Fibroblast of skin of right biceps (primary cell): ENCODE results near the gene SPRING1.

Source experiments
- DNase-seq: peaks from one replicate; pipeline ENCODE4 v3.0.0-alpha.2; 2013

The SPRING1 gene

DNA sequence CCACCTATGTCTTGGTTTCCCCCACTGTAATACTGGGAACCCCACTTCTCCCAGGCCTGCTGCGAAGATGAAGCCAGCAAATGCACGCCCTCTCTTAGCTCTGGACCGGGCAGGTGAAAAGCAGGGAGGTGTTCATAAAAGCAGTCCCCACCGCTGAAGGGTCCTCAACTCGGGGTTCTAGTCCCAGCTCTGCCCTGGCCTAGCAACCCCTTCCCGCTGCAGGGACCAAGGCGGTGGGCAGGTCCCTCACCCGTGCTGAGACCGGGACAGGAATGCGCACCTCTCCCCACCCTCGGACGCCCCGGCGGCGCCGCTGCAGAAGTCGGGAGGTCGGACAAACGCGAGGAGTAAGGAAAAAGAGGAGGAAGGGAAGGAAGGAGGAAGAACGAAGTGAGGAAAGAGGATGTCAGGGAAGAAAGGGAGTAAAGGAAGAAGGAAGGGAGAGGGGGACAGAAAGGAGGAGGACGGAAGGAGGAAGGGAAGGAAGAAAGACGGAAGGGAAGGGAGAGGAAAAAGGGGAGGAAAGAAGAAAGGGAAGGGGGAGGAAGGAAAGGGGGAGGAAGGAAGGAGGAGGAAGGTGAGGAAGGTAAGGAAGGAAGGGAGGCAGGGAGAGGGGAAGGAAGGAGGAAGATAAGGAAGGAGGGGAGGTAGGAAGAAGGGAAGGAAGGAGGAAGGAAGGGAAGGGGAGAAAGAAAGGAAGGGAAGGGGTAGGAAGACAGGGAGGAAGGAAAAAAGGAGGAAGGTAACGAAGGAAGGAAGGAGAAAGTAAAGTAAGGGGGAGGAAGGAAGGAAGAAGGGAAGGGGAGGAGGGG lies 701 bp downstream of the SPRING1 start:
- no peak for DNase-seq

DNA sequence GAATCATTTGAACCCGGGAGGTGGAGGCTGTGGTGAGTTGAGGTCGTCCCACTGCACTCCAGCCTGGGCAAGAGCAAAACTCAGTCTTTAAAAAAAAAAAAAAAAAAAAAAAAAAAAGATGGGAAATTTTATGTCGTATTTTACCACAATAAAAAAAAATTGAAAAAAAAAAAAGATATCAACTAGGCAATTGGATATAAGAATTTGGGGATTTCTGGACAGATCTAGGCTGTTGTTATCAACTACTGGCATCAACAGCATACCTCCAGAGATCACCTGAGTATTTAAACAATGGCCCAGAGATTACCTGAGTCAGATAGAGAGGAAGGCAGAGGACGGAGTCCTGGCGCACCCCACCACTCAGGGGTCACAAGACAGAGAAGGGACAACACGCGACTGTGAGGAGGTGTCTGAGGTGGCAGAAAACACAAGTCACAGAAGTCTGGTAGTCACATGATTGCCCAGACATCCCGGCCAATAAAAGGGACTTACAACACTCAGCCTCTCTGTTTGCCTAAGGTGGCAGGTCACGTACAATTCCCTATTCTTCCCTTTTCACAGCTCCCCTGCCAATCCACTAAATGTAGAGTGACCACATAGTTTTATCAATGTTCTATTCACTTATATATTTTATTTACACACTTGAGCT lies 1.8 kb downstream of the SPRING1 start:
- no peak for DNase-seq

DNA sequence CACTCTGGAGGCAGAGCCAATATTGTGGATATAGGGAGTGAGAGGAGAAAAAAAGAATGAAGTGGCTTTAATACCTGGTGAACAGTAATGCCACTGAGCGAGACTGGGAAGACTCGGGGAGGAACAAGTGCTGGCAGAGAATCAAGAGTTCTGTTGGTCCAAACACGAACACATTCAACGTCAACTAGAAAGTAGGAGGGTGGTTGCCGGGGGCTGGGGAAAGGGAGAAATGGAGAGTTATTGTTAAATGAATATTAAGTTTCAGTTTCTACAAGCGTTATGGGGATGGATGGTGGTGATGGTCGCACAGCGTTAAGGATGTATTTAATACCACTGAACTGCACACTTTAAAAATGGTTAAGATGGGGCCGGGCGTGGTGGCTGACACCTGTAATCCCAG lies 2.8 kb downstream of the SPRING1 start:
- DNase-seq = no peak

DNA sequence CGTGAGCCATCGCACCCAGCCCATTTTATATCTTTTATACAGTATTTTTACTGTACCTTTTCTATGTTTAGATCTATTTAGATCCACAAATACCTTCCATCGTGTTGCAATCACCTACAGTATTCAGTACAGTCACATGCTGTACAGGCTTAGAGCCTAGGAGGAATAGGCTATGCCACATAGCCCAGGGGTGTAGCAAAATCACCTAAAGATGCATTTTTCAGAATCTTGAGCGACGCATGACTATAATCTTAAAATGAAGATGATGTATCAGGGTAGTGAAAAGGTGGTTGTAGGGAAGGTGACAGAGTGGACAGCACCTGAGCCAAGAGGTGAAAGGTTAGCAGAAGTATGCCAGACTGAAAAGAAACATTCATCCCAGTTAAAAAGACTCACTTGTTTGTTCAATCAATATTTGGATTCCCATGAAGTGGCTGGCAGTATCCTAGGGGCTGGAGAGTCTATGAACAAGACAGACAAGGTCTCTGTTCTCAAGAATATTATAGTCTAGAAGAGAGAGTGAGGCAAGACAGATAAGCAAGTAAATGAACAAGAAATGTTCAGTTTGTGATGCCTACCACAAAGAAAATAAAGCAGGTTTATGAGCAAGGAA lies 3.6 kb downstream of the SPRING1 start:
- no peak for DNase-seq

DNA sequence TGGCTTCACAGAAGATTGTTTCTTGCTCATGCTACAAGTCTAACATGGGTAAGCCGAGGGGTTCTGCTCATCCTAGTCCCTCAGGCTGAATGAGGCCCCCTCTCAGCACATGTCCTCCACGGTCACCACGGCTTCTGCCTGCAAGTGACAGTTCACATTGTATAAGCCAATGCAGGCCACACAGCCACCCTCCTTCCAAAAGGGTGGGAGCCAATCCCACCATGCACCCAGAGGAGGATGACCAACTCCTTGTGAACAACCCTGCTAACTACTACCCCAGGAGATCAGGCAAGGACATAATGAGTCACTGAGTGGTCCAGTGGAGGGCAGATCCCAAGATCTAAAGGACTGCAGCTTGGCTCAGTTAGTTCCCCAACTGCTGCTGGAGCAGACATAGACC lies 6.1 kb downstream of the SPRING1 start:
- DNase-seq = no peak

DNA sequence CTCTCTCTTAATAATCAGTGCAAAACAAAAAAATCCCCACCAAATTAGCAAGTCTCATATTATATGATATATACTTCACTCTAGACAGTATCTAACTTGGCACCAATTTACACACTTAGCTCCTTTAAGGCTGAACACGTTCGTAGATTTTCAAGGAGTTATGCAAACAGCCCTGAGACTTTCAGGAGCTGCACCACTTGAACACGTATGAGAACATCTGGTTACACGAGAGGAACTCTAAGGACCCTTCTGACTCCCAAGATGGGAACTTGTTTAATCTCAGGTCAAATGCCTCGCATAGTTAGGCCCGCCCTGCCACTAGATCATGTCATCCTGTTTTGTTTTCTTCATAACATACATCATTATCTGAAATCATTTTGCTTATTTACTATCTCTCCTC lies 10.0 kb downstream of the SPRING1 start:
- no peak for DNase-seq

DNA sequence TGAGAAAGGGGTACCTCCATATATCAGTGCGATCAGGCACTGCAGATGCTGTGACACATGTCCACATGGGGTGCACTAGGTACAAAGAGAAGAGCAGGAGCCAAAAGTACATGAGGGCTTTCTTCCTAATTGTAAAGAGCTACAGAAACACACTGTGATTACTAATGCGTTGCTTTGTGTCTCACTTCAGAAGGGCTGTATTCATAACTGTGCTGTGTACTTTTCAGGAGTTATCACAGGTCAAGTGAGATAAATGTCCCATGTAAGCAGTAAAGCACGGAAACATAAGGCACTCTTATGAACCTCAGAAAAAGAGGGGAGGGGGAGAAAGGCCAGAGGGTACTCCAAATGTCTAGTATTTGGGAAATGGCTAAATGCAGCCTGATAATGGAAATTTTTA lies 10.6 kb downstream of the SPRING1 start:
- no peak for DNase-seq

DNA sequence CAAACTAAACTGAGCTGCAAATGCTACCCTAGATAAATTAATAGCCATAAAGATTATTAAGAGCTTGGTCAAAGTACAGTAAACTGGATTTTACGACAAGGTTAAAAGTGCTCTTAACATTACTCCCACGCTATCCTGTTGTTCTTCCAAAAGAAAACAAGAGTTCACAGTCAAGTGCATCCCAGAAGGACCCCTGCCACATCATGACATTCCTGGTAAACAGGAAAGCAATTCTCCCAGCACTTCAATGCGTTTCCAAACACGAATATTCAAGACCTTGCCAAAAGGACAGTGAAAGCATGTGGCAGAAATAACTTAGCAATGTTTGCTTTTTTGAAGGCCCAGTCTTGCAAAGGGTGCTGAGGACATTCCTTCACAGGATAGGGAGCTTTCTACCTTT lies 11.2 kb downstream of the SPRING1 start:
- no peak for DNase-seq

DNA sequence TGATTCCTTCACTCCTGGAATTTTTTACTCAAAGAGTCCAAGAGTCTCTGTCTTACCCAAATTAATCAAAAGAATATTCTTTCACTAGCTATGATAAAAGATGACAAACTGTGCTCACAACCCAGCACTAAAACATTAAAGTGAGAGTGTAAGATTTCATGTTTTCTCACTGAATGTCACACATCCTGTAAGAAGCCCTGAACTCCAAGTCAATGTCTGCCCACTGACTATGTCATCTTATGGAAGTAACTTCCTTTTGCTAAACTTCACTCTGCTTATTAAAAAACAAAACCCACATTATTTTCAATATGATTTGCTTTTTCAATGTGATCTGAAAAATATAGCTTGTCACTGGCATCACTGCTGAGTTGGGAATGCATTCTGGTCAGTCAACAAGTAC lies 15.6 kb downstream of the SPRING1 start:
- DNase-seq = no peak

DNA sequence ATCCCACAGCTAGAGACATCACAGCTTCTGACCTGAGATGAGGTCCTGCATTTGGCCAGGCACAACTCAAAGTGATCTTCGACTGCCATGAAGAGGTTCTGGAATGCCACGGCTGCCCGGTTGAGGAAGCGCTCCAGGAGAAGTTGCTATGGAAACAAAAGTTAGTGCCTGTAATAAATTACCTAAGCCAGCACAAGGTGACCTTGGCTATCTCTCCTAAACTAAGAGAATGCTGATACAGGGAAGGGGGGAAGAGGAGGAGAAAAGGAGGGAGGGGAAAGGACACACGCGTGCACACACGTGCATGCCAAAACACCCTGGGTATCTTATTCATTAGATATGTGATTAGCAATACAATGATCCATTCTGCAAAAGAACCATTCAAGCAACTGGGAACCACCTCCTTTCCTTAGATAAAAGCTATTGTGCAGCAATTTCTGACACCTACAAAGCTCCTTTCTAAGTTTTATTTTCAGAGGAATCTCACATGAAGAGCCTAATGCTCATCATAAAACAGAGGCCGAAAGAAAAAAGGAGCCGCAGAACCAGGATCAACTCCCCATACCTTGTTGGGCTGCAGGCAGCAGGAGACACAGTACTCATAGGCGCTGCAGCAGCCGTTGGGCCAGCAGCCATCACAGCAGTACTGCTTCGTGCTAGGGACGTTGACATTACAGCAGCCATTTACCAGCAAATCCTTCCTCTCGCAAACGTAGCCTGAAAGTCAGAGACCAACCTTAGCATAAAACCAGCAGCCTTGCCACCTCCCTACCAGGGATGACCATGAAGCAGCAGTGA lies 17.9 kb downstream of the SPRING1 start:
- no peak for DNase-seq

DNA sequence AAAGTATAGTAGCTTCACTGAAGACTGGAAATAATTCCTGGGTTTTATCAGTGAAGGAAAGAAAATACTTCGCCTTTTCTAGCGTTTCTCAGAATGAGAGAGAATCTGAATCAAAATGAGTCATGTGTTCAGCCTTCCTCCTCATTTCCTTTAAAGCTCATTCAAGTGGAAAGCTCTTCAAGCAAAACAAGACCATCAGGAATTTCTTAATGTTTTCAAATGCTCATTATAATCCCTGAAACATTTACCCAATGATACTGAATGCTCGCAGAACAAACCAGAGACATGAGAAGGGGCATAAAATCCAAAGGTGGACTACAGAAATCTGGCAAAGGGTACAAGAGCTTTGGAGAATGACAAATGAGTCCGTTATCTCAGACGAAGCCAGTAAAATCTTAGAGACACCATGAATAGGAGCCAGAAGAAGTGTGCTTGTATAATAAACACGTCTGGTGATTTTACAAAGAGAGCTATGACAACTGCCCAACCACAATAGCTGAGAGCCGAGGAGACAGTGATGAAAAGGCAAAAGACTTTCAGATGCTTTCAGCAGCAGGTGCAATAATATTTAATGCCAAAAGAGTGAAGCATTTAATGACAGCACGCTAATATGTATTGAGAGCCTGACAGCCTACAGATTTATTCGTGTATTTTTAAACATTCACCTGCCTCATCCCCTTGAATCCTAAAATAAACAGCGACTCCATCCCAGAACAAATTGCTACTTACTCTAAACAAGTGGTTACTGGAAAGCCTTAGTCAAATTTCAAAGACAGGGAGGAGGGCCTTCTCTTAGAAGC lies 19.0 kb downstream of the SPRING1 start:
- DNase-seq = peak; percentile 31

DNA sequence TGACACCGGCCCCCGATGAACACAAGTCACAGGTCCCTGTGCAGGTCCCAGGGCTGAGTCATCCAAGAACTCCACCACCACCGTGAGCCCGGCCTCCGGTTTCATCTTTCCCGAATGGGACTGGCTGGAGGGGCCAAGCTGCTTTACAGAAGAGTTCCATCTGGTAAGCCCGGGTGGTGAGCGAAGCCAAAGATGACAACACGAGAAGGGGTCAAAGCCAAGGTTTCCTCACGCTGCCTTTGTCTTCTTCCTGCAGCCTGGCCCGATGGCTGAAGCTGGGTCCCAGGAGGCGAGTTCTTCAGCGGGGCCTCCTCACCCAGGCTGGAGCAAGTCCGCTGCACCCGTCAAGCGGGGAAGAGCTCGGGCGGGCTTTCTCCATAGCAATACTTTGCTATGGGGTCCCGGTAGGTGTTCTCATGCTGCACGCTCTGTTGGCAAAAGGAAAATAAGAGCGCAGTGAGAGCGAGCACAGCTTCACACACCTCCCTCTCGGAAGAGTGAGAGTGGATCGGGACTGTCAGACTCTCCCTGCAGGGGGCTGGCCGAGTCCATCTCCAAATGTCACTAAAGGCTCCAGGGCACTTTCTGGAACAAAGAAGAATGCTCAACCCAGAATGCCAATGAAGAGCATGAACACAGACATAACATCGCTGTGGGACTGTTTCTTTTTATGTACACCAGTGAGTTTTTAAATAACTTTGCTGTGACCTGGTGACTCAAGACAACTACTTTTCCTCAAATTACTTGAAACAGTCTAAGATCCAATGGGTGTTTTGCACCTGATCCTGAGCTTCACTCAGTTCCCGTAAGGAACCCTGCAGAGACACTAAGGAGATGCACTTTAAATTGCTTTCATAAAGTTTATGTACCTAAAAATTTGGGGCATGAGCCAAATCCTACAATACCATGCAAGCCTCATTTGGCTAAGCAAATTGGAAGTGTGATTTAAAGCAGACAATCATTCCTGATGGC lies 20.1 kb downstream of the SPRING1 start:
- DNase-seq = no peak

DNA sequence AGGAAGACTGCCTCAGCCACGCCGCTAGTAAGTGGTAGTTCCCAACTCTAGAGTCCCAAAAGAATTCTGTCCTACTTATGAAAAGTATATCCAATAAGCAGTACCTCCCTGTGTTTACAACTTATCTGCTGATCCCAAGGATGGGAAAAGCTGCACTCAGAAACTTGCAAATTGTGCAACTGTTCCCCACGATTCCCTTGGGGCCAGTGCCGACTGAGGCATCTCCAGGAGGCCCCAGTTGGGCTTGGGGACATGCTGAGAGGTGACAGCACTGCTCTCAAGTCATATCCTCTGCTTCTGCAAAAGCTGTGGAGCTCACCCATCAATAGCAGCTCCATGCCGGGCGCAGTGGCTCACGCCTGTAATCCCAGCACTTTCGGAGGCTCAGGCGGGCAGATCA lies 23.7 kb downstream of the SPRING1 start:
- no peak for DNase-seq

DNA sequence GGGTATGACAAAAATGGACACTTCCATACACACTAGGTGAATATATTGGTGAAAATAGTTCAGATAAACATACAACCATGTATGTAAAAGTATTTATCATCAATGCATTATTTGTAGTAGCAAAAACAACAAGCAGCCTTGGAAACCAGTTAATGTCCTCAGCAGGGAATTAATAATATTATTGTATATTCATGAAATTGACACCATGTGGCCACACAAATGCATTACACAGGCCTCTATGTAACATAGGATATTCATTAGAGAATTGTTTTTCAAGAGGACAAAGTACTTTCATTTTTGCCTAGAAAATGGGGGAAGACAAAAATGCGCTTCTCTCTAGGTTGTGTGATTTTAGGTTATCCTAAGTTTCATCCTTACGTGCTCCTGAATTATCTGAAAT lies 24.3 kb downstream of the SPRING1 start:
- DNase-seq = no peak

DNA sequence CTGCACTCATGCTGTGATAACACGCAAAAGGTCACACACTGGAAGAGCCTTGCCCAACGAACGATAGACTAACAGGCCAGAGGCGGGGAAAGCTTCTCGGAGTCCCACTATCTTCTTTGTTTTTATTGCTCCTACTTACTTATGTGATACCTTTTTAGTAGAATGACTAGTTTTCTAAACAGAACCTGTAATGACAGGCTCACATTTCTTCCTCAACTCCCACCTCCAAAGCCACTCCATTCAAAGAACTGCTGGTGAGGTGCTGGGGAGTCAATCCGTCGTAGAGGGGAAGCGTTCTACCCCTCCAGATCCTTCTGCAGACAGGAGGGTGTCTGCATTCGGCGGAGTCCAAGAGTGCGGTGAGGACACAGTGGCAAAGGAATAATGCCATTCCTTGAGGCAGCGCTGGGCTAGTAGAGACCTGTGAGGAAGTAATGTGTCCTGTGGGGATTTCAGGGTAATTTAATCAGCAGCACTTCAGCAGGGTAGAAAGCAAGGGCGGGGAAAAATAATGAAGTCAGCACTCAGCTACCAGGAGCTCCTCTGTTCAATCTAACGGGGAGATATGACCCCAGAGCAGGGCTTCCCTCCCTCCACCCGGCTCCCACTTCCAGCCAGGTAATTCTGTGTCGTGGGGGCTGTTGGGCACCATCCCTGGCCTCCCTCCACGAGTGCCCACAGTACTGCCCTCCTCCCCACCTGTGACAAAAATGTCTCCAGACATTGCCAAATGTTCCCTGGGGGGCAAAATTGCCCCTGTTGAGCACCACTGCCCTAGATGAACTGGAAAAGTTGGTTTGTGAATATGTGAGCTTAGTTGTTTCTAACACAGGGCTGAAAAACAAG lies 25.2 kb downstream of the SPRING1 start:
- DNase-seq = no peak

DNA sequence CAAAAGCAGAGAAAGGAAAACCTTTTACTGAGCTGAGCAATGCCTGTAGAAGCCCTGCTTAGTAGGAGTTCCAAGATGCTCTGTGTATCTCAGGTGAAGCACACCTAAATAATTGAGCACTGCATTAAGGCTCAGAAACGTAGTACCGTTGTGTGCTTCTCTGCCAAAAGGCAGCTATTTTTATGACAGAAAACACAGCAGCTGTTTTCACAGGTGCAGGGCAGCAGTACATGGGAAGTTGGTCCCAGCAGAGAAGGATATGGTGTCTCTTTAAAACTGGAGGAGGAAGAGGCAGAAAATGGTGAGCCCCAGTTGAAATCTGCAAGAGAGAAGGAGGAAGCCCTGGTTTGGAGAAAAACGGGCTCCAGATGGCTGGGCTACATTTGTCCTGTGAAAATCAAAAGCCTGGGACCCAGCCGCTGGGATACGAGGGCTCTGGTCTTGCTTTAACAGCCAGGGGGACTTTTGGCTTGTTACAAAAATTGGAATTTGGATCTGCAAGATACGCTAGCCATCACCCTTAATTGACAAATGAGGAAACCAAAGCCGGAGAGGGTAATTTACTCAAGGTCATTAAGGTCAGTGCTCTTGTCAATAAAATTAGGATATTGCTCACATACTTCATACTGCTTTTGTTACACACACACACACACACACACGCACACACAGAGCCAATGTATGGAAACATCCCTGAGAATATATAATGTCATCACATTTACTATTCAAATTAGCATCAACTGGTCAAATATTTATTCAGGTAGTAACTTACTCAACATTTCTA lies 27.3 kb downstream of the SPRING1 start:
- DNase-seq = no peak

DNA sequence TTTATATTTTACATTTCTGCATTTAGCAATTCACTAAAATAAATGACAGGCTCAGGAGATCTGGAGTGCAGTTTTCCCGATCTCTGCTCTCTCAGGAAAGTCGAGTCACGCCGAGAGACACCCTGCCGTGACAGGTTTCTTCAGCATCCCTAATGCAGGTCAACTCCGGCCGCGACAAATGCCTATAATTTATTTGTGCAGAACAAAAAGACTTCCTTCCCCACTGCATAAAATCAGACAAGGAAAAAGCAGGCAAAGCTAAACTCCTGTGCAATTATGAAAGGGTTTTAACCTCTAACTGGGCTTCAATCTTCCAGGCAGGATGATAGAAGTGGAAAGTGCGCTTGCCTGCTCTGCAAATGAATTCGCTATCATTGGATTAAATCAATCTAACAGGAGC lies 28.1 kb downstream of the SPRING1 start:
- DNase-seq = no peak

DNA sequence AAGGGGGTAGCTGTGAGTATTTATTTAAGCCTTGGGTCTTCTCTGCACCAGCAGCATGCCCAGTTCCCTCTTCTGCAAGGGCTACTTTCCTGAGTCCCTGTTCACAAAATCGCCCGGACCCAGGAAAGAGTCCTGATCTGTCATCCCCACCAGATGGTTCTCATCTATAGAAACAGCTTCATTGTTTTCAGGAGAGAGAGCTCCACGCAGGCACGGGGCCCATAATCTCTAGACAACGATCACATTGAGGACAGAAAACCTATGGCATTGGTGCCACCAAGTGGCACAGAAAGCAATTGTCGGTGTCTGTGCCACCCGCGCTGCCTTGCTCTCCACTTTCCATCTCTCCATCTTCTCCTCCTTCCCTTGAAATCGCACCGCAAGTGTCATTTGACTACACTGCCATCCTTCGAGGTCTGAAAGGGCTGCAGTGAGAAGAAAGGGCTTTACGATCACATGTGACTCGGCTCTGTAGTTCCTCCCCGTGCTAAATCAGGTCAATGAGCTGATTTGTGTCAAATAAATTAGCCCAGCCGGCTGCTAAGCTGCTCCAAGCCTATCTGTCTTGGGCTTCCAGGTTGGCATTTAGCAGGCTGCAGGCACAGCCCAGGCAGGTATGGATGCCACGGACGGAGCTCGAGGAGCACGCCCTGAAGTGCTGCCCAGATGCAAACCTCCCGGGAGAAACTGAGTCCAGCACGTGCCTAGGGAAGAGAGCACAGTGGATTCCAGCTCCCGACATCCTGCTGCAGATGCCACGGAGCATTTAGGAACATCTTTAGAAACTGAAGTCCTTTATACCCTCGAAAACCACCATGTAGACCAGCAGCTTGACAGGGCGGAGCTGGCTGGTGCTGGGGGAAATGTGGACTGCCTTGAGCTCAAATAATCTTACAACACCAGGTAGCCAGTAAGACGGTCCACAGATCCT lies 28.8 kb downstream of the SPRING1 start:
- DNase-seq = peak; percentile 71
